Loucy (cell line): ENCODE results near the gene CNBD2.

ENCODE experiments used
- EZH2phosphoT487 ChIP-seq: fragments of 200-600 bp; IDR thresholded peaks from 2 replicates; pipeline ENCODE4 v1.6.1; 2018; ENCODE audit warnings: antibody characterized with exemption, mild to moderate bottlenecking, moderate library complexity, borderline replicate concordance
- TF ChIP-seq, protein P1 (sequence below): fragments of 200-600 bp; sonication (generic); conservative IDR thresholded peaks from 2 replicates; pipeline ENCODE4 v1.5.1; 2014; ENCODE audit warnings: mild to moderate bottlenecking, antibody characterized with exemption, low read length

DNA sequence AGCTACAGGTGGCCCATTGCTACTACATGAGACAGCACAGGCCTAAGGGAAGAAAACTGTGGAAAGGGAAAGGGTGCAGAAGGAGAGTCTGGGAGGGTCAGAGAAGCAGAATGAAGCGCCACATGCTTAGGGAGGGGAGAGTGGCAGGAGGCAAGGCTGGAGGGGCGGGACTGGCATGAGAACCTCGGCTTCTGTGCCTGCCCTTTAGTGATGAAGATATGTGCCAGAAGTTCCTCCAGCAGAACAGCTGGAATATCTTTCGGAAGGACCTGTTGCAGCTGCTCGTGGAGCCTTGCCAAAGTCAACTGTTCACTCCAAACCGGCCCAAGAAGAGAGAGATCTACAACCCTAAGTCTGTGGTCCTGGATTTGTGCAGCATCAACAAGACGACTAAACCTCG is 61.8 kb downstream of the CNBD2 start:
- TF ChIP-seq, protein P1, sequence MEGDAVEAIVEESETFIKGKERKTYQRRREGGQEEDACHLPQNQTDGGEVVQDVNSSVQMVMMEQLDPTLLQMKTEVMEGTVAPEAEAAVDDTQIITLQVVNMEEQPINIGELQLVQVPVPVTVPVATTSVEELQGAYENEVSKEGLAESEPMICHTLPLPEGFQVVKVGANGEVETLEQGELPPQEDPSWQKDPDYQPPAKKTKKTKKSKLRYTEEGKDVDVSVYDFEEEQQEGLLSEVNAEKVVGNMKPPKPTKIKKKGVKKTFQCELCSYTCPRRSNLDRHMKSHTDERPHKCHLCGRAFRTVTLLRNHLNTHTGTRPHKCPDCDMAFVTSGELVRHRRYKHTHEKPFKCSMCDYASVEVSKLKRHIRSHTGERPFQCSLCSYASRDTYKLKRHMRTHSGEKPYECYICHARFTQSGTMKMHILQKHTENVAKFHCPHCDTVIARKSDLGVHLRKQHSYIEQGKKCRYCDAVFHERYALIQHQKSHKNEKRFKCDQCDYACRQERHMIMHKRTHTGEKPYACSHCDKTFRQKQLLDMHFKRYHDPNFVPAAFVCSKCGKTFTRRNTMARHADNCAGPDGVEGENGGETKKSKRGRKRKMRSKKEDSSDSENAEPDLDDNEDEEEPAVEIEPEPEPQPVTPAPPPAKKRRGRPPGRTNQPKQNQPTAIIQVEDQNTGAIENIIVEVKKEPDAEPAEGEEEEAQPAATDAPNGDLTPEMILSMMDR = no peak
- TF ChIP-seq EZH2phosphoT487 = no peak
